Caki2 (cell line): ENCODE measurements around the gene SECTM1. TPM values are rescaled to one million over a fixed set of nuclear protein-coding genes. Genes with fewer than 3 reads are reported as not detected.
"Not testable (repeated sequence)": the region's sequence is repeated elsewhere in the genome, so short reads cannot be mapped to it uniquely, and the experiment has no call there.

Source experiments
- DNase-seq: peaks from one replicate; pipeline ENCODE4 v3.0.0-alpha.2; 2015; ENCODE audit warnings: low read depth
- in situ Hi-C: cut with HindIII; loops from 2 replicates; pipeline ENCODE4 v1.10.0; 2016; ENCODE audit warnings: low sequenced_read_pairs, low pct_unique_long_range_greater_than_20kb, mixed read lengths
- total RNA-seq: library from RNA; depleted of rRNA; stranded (reverse); fragments of >200 nt; shearing (Covaris generic); gene quantifications from 2 replicates; pipeline ENCODE4 v1.2.3, GENCODE V29; 2014; ENCODE audit warnings: low replicate concordance; rRNA removed

The SECTM1 gene
- 0.24 TPM in 1 of 2 replicates, not detected in the other for total RNA-seq

GRCh38 chr17:82333279-82334171 is at the start of gene SECTM1:
Gene SECTM1 (minus strand): TSS chr17:82333766. CDS start chr17:82327240, 6,526 bp downstream.
- DNase-seq: no peak
- in situ Hi-C loops: no loop called here

- no peak for DNase-seq
- in situ Hi-C loops: no loop called here
Observed at GRCh38 chr17:82382933-82383255, 49.3 kb upstream of the SECTM1 start.

- DNase-seq, in situ Hi-C loops: not testable (repeated sequence)
Observed at GRCh38 chr17:82382220-82382932, 48.8 kb upstream of the SECTM1 start.

- in situ Hi-C loops, DNase-seq: not testable (repeated sequence)
Observed at GRCh38 chr17:82381703-82382009, 48.1 kb upstream of the SECTM1 start.

GRCh38 chr17:82380860-82381702 is 47.5 kb upstream of the SECTM1 start:
- in situ Hi-C loops: no loop called here
- no peak for DNase-seq

GRCh38 chr17:82378741-82379021 is 45.1 kb upstream of the SECTM1 start:
- no peak for DNase-seq
- in situ Hi-C loops: no loop called here

- in situ Hi-C loops: no loop called here
- no peak for DNase-seq
Observed at GRCh38 chr17:82377924-82378740, 44.6 kb upstream of the SECTM1 start.

- in situ Hi-C loops, DNase-seq: not testable (repeated sequence)
Observed at GRCh38 chr17:82377294-82377693, 43.7 kb upstream of the SECTM1 start.

GRCh38 chr17:82376042-82376730 is 42.6 kb upstream of the SECTM1 start:
- DNase-seq: no peak

GRCh38 chr17:82375359-82376041 is 41.9 kb upstream of the SECTM1 start:
- in situ Hi-C loops: no loop called here

More at GRCh38 chr17:82376042-82376730, 42.6 kb upstream of the SECTM1 start:
- in situ Hi-C loops: no loop called here

GRCh38 chr17:82374626-82375331 is 41.2 kb upstream of the SECTM1 start:
- in situ Hi-C loops: no loop called here
- DNase-seq: no peak

More at GRCh38 chr17:82375359-82376041, 41.9 kb upstream of the SECTM1 start:
- no peak for DNase-seq

- DNase-seq: no peak
- in situ Hi-C loops: no loop called here
Observed at GRCh38 chr17:82373731-82374625, 40.4 kb upstream of the SECTM1 start.

GRCh38 chr17:82373072-82373452 is 39.5 kb upstream of the SECTM1 start:
- DNase-seq, in situ Hi-C loops: not testable (repeated sequence)

- no peak for DNase-seq
- in situ Hi-C loops: no loop called here
Observed at GRCh38 chr17:82372249-82373071, 38.9 kb upstream of the SECTM1 start.
